ENCODE results near the gene DCAF8L1.
"Not testable (repeated sequence)": the region's sequence is repeated elsewhere in the genome, so short reads cannot be mapped to it uniquely, and the experiment has no call there.

The DCAF8L1 gene

GRCh38 chrX:27981349-27981748 is at the start of gene DCAF8L1:
Gene DCAF8L1, minus strand, starts transcription at chrX:27981449. Its CDS starts 115 bp downstream, at chrX:27981334.
- DNase-seq: no peak

- DNase-seq: no peak
Observed at GRCh38 chrX:28022371-28022770, 41.1 kb upstream of the DCAF8L1 start.

GRCh38 chrX:28016823-28017222 is 35.6 kb upstream of the DCAF8L1 start:
- no peak for DNase-seq

- DNase-seq: no peak
Observed at GRCh38 chrX:28015993-28016392, 34.7 kb upstream of the DCAF8L1 start.

GRCh38 chrX:28010875-28011274 is 29.6 kb upstream of the DCAF8L1 start:
- no peak for DNase-seq

- DNase-seq: no peak
Observed at GRCh38 chrX:27998666-27999065, 17.4 kb upstream of the DCAF8L1 start.

- DNase-seq: no peak
Observed at GRCh38 chrX:27997622-27998021, 16.4 kb upstream of the DCAF8L1 start.

GRCh38 chrX:27996132-27996531 is 14.9 kb upstream of the DCAF8L1 start:
- no peak for DNase-seq

- no peak for DNase-seq
Observed at GRCh38 chrX:27995611-27996010, 14.4 kb upstream of the DCAF8L1 start.

- no peak for DNase-seq
Observed at GRCh38 chrX:27987862-27988646, 6.8 kb upstream of the DCAF8L1 start.

- DNase-seq: not testable (repeated sequence)
Observed at GRCh38 chrX:27976934-27977333, 4.3 kb downstream of the DCAF8L1 start.

- DNase-seq: no peak
Observed at GRCh38 chrX:27976284-27976683, 5.0 kb downstream of the DCAF8L1 start.

- no peak for DNase-seq
Observed at GRCh38 chrX:27968878-27969277, 12.4 kb downstream of the DCAF8L1 start.

- DNase-seq: no peak
Observed at GRCh38 chrX:27968352-27968751, 12.9 kb downstream of the DCAF8L1 start.

- no peak for DNase-seq
Observed at GRCh38 chrX:27966955-27967354, 14.3 kb downstream of the DCAF8L1 start.

GRCh38 chrX:27966492-27966891 is 14.8 kb downstream of the DCAF8L1 start:
- DNase-seq: no peak

GRCh38 chrX:27965348-27965747 is 15.9 kb downstream of the DCAF8L1 start:
- not testable (repeated sequence) for DNase-seq

GRCh38 chrX:27964432-27964831 is 16.8 kb downstream of the DCAF8L1 start:
- no peak for DNase-seq

GRCh38 chrX:27960410-27960809 is 20.8 kb downstream of the DCAF8L1 start:
- DNase-seq: not testable (repeated sequence)

- no peak for DNase-seq
Observed at GRCh38 chrX:27953171-27953570, 28.1 kb downstream of the DCAF8L1 start.

- DNase-seq: no peak
Observed at GRCh38 chrX:27933361-27933760, 47.9 kb downstream of the DCAF8L1 start.
